ENCODE results near the gene TRIM54. TPM values are rescaled to one million over a fixed set of nuclear protein-coding genes. Genes with fewer than 3 reads are reported as not detected.

The TRIM54 gene
- total RNA-seq, 1 experiment from 2014 or later: 0.99 TPM

GRCh38 chr2:27275211-27276150 lies 6.7 kb upstream of the TRIM54 start, which contains the start of gene DNAJC5G:
Gene DNAJC5G, plus strand, starts transcription at chr2:27275433. Its CDS starts 1,296 bp downstream, at chr2:27276729.
- peaks cover 65% of the 10 kb centered on the region for H3K27me3 Mint-ChIP-seq (ENCODE audit: unreplicated experiment)
- CTCF ChIA-PET: interaction anchor here (0.6 kb wide), 1 partner anchor 18 kb away, joined by 4 read pairs; no protein-coding TSS in a partner anchor
- no peaks in the 10 kb centered on the region for H3K36me3 Mint-ChIP-seq (ENCODE audit: insufficient read depth, unreplicated experiment)

DNA sequence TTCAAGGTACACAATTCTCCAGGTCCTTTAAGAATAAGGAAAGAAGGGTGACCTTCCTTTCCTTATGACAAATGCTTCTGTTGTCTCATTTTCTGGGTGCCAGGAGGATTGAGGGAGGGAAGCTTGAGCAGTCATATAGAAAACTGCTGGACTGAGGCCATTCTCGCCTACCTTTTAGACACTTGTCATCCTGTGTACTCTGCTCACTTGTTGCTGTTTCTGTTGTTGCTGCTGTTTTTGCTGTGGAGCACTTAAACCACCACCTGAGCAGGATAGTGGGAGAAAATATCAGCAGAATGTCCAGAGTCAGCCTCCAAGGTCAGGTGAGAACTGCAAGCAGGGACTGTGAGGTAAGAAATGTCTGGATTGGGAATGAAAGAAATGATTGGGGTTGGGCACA lies 4.2 kb upstream of the TRIM54 start:
- H3K9me3 Mint-ChIP-seq (ENCODE audit: low read depth, unreplicated experiment): no peaks in the 10 kb centered on the region
- intact Hi-C loops (cut with micrococcal nuclease; ENCODE audit: unreplicated experiment): no loop called here
- H3K4me3 Mint-ChIP-seq (ENCODE audit: low read depth, unreplicated experiment): no peak overlapping the region
- no TSS peak for BruUV-seq (replicated peaks)
- no peak for DNase-seq
- CTCF ChIA-PET: interaction anchor here (0.8 kb wide), 1 partner anchor 25 kb away, joined by 3 read pairs; no protein-coding TSS in a partner anchor
- H3K4me1 Mint-ChIP-seq (ENCODE audit: low read depth, unreplicated experiment): peaks cover 23% of the 10 kb centered on the region
- H3K36me3 Mint-ChIP-seq (ENCODE audit: insufficient read depth, unreplicated experiment): no peaks in the 10 kb centered on the region
- H3K27ac Mint-ChIP-seq (ENCODE audit: unreplicated experiment): no peak overlapping the region
- TF ChIP-seq, protein P1, sequence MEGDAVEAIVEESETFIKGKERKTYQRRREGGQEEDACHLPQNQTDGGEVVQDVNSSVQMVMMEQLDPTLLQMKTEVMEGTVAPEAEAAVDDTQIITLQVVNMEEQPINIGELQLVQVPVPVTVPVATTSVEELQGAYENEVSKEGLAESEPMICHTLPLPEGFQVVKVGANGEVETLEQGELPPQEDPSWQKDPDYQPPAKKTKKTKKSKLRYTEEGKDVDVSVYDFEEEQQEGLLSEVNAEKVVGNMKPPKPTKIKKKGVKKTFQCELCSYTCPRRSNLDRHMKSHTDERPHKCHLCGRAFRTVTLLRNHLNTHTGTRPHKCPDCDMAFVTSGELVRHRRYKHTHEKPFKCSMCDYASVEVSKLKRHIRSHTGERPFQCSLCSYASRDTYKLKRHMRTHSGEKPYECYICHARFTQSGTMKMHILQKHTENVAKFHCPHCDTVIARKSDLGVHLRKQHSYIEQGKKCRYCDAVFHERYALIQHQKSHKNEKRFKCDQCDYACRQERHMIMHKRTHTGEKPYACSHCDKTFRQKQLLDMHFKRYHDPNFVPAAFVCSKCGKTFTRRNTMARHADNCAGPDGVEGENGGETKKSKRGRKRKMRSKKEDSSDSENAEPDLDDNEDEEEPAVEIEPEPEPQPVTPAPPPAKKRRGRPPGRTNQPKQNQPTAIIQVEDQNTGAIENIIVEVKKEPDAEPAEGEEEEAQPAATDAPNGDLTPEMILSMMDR (IDR thresholded peaks at IDR 0.05; ENCODE audit: unreplicated experiment): no peak
- H3K27me3 Mint-ChIP-seq (ENCODE audit: unreplicated experiment): peaks cover 91% of the 10 kb centered on the region

More at GRCh38 chr2:27275211-27276150, 6.7 kb upstream of the TRIM54 start, which contains the start of gene DNAJC5G:
- Mint-ChIP-seq H3K4me3 (ENCODE audit: low read depth, unreplicated experiment) (no peak within 1 kb of the TSS), H3K9me3 (ENCODE audit: low read depth, unreplicated experiment) (no peaks in the 10 kb centered on the region), H3K27ac (ENCODE audit: unreplicated experiment) (no peak within 1 kb of the TSS), H3K4me1 (ENCODE audit: low read depth, unreplicated experiment) (peaks cover 11% of the 10 kb centered on the region)
- intact Hi-C loops (cut with micrococcal nuclease; ENCODE audit: unreplicated experiment): no loop called here
- BruUV-seq (replicated peaks): no TSS peak
- TF ChIP-seq, protein P1 (IDR thresholded peaks at IDR 0.05; ENCODE audit: unreplicated experiment): no peak
- no peak for DNase-seq

- CTCF ChIA-PET: interaction anchor here (2.0 to 5.6 kb wide), 4 partner anchors 12 to 182 kb away, joined by 9 to 29 read pairs (median 12); partner anchors contain the start of gene SLC30A3
- H3K36me3 Mint-ChIP-seq (ENCODE audit: insufficient read depth, unreplicated experiment): no peaks in the 10 kb centered on the region
- intact Hi-C loops (cut with micrococcal nuclease; ENCODE audit: unreplicated experiment): loop anchor here (1.0 kb wide), 1 partner anchor 183 kb away; no protein-coding TSS in a partner anchor
- no TSS peak for BruUV-seq (replicated peaks)
- H3K27me3 Mint-ChIP-seq (ENCODE audit: unreplicated experiment): peaks cover 86% of the 10 kb centered on the region
- peaks cover 27% of the 10 kb centered on the region for H3K4me1 Mint-ChIP-seq (ENCODE audit: low read depth, unreplicated experiment)
- TF ChIP-seq, protein P1 (IDR thresholded peaks at IDR 0.05; ENCODE audit: unreplicated experiment): no peak
- no peaks in the 10 kb centered on the region for H3K9me3 Mint-ChIP-seq (ENCODE audit: low read depth, unreplicated experiment)
- H3K27ac Mint-ChIP-seq (ENCODE audit: unreplicated experiment): no peak overlapping the region
- H3K4me3 Mint-ChIP-seq (ENCODE audit: low read depth, unreplicated experiment): no peak overlapping the region
- no peak for DNase-seq
These were observed 1.4 kb upstream of the TRIM54 start for GRCh38 chr2:27280826-27281225.

DNA sequence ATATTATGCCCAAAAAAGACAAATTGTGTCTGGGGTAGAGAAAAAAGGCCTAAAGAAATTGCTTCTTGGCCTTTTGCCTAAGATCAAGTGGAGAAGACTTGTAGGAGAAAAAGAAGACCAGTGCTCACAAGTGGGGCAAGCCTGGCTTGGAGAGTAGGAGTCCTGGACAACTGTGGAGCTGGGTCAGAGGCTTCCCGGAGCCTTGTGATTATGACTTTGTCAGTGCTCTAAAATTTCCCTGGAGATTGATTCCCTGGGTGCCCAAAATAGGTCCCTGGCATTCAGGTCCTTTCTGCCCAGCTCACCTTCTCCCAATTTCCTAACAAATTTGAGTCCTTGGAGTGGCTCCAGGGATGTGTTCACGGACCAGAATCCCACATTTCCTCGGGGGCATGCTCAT lies 787 bp upstream of the TRIM54 start:
- Mint-ChIP-seq H3K27me3 (ENCODE audit: unreplicated experiment) (peaks cover 82% of the 10 kb centered on the region), H3K4me3 (ENCODE audit: low read depth, unreplicated experiment) (no peak overlapping the region), H3K27ac (ENCODE audit: unreplicated experiment) (no peak overlapping the region), H3K4me1 (ENCODE audit: low read depth, unreplicated experiment) (peaks cover 27% of the 10 kb centered on the region), H3K9me3 (ENCODE audit: low read depth, unreplicated experiment) (no peaks in the 10 kb centered on the region), H3K36me3 (ENCODE audit: insufficient read depth, unreplicated experiment) (no peaks in the 10 kb centered on the region)
- no peak for DNase-seq
- intact Hi-C loops (cut with micrococcal nuclease; ENCODE audit: unreplicated experiment): no loop called here
- BruUV-seq (replicated peaks): no TSS peak
- CTCF ChIA-PET: interaction anchor here (1.0 to 5.6 kb wide), 4 partner anchors 11 to 182 kb away, joined by 3 to 29 read pairs (median 8); no protein-coding TSS in a partner anchor
- TF ChIP-seq, protein P1 (IDR thresholded peaks at IDR 0.05; ENCODE audit: unreplicated experiment): no peak

Measured in Calu3 (cell line).